ENCODE results near the gene PLCG2.
"Not testable (repeated sequence)": the region's sequence is repeated elsewhere in the genome, so short reads cannot be mapped to it uniquely, and the experiment has no call there.

Gene PLCG2

DNA sequence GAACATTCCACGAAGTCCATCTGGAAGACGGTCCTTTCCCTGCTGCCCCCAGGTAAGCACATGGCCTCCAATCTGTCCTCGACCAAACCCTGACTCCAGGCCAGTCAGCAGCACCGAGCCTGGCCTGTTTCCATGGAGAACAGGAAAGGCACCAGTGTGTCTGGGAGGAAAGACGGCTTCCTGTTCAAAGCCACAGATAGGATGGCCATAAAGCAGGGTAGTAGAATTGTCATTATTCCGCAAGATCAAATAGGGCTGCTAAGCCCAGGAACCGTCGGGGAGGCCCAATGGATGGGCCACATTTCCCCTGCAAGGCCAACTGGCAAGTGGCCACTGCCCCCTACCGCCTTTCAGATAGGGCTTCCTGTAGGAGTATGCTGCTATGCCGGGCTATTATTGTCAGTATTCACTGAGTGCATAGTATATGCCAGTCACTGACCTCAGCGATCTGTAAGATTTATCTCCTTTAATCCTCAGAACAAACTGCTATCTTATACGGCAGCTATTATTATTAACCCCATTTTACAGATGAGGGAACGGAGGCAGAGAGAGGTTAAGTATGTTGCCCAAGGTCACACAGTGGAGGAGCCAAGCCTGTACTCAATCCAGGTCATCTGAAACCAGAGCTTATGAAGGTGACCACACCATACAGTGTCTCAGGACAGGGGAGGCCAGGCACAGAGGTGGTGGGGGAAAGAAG is 23.0 kb upstream of the PLCG2 start:
- no peak for FAIRE-seq

DNA sequence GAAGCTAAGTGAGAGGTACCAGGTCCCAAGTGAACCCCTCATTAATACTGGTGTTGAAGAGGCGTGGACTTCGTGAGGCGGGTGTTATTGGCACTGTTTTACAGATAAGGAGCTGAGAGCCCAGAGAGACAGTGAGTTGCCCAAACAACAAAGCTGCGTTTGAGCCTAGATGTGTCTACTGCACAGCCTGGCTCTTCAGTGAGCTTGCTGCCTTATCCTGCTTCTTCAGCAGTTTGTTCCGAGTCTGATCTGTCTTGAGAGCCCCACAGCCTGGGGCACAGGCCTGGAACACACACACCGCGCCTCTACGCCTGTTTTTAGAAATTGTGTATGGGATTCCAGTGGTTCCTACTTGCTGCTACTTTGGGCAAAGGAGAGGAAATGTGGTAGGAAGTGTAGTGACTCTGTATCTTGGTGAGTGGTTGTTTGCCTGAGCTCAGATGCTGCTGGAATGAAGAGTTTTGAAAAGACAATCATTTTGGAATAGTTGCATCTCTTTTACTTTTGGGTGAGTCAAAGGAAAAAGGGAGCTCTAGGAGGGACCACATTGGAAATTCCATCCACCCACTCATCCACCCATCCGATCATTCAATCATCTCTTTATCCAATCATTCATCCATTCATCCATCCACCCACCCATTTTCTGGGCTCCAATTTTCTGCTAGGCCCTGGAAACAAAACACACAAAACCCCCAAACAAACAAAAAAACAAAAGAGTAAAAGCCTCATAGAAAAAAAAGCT is 22.3 kb upstream of the PLCG2 start:
- FAIRE-seq = no peak

DNA sequence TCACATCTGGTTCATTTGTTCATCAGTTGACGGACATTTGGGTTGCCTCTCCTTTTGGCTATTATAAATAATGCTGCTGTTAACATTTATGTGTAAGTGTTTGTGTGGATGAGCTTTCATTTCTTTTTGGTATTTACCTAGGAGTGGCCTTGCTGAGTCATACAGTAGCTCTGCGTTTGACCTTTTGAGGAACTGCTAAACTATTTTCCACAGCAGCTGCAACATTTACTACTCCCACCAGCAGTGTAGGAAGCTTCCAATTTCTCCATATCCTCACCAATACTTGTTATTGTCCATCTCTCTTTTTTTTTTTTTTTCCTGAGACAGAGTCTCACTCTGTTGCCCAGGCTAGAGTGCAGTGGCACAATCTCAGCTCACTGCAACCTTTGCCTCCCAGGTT is 20.7 kb upstream of the PLCG2 start:
- no peak for FAIRE-seq

DNA sequence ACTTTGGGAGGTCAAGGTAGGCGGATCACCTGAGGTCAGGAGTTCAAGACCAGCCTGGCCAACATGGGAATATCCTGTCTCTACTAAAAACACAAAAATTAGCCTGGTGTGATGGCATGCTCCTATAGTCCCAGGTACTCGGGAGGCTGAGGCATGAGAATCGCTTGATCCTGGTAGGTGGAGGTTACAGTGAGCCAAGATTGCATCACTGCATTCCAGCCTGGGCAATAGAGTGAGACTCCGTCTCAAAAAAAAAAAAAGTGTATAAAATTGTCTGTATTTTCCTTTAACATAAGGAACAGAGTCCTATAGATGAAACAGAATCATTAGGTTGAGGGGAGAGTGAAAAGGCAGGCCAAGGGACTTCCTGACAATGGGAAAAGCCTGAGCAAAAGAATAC is 16.8 kb upstream of the PLCG2 start:
- FAIRE-seq = not testable (repeated sequence)

DNA sequence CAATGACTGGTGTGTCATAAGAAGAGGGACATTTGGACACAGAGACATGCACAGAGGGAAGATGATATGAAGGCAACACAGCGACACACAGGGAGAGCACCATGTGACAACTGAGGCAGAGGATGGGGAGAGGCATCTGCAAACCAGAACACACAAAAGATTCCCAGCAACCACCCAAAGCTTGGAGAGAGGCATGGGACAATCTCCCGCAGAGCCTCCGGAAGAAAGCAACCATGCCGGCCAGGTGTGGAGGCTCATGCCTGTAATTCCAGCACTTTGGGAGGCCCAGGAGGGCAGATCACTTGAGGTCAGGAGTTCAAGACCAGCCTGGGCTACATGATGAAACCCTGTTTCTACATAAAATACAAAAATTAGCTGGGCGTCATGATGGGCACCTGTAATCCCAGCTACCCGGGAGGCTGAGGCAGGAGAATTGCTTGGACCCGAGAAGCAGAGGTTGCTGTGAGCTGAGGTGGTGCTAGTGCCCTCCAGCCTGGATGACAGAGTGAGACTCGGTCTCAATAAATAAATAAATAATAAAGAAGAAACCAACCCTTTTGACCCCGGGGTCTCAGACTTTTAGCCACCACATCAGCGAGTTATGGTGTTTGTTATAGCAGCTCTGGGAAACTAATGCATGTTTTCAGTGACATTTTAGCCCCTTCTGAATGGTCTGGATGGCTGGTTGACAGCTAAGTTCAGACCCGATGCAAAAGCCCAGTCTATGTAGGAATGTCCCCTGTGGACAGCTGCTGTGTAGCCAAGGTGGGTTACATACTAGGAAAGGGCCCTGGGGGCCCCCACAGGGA is 13.8 kb upstream of the PLCG2 start:
- FAIRE-seq = no peak

DNA sequence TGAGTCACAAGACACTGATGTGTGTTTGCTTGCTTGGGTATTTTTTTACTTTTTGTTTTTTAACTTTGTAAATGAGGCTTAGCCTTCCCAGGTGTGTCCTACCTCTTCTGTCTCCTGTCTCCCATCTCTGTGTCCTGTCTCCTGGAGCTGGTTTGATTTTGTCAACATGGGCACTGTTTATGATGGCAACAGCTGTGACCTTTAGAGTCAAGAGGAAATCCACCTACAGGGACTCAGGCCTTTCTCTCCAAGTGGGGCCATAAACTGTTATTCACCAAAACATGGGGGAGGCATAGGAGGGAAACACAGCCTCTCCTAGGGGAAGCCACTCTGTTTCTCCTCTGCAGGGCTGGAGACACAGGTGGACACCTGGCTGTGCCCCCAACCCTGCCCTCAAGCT is 13.1 kb upstream of the PLCG2 start:
- FAIRE-seq = no peak

DNA sequence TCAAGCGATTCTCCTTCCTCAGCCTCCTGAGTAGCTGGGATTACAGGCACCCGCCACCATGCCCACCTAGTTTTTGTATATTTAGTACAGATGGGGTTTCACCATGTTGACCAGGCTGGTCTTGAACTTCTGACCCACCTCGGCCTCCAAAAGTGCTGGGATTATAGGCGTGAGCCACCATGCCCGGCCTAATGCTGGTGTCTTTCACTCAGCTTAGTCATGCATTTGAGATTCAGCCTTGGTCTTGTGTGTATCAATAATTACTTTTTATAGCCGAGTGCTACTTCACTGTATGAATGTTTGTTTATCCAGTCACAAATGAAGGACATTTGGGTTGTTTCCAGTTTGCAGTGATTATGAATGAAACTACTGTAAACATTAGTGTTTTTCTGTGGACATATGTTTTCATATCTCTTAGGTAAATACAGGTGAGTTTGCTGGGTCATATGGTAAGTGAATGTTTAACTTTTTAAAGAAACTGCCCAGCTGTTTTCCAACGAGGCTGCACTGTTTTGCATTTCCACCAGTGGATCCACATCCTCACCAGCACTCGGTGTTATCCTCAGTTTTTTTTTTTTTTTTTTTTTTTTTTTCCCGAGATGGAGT is 11.0 kb upstream of the PLCG2 start:
- no peak for FAIRE-seq

DNA sequence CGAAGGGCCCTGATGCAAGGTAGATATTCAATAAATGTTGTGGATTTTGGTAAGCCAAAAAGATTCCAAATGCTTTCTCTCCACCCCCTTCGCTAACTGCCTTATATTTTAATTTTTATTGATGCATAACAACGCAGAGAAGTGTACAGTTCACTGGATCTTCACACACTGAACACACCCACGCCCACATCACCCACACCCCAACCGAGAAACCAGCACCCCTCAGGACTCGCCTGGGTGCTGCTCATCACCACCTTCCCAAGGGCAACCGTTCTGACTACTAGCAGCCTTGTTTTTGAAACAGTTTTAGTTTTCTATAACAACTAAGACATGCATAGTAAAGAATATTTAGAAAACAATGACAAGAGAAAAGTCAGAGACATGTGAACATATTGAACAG is 9.1 kb upstream of the PLCG2 start:
- no peak for FAIRE-seq

DNA sequence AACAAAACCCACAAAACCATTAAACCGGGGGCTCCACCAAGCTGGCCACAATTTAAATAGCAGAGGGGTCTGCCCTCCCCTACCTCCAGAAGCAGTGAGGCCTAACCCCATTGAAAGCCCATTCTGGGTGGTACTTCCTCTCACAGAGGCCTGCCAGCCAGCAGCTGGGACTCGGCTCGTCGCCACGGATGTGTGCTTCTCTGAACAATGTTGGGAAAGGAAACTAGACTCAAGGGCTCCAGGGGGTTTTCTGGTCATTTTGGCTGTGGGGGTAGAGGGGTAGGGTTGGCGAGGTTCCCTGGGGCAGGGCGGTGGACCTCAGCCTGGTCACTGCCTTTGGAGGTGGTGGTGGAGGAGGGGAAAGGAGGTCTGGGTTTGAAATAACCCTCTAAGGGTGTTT is 4.7 kb upstream of the PLCG2 start:
- no peak for FAIRE-seq

DNA sequence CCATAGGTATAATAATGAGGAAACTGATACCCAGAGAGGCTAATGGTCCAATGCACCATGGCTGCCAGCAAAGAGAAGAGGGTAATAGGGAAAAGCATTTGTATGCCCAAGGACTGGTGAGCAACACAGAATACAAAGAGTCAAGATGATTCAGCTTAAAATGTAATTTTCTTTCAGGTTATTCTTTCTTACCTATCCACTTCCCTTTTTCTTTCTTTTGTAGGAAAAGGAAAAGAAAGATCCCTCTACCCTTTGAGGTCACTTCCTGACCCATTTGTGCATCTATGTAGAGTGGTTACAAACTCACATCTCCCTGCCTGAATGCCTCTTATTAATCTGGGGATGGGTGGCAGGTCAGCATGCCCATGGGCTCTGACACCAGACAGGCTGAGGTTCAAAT is 3.5 kb upstream of the PLCG2 start:
- no peak for FAIRE-seq

DNA sequence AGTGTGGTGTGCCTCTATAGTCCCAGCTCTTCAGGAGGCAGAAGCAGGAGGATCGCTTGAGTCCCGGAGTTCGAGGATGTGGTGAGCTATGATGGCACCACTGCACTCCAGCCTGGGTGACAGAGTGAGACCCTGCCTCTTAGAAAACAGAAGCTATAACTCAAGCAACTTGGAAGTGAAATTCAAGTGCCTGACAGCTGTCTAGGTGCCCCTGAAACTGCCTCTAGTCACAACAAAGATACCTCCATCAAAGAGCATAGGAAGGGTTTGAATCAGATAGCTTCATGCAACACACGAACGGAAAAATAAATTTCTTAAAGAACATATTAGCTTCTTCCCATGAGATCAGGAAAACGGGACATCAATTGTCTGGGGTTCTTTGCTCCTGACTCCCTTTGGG is 860 bp upstream of the PLCG2 start:
- FAIRE-seq = no peak

DNA sequence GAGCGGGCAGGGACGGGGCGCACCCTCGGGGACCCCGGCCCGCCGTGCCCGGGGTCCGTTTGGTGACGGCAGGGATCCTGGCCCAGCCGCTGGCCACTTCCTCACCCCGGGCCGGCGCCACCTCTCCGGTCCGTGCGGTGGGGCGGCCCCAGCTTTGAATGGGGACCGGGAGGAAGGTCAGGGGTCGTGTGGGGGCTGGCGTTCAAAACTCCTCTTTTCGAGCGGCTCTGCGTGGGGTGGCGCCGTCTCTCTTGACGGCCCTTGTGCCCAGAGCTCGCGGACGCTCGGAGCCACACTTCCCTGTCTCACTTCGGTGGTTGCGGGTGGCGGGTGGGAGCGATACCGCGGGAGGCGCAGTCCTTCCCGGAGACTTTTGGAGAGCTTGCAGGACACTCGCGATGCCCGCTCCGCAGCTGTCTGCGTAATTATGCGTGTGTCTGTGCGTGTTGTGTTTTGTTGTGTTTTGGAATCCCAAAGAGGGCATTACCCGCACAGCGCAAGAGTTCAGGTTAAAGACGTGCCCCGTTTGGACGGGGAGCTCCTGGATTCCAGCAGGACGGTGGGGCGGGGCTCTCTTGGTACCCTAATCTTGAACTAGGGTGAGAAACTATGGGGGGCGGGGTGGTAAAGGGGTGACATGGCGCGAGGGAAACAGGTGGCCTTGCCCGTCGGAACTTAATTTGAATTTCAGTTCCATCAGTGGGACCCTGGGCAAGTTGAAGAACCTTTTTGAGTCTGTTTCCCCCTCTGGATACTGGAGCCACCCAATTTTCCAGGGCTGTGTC is 637 bp downstream of the PLCG2 start:
- no peak for FAIRE-seq

DNA sequence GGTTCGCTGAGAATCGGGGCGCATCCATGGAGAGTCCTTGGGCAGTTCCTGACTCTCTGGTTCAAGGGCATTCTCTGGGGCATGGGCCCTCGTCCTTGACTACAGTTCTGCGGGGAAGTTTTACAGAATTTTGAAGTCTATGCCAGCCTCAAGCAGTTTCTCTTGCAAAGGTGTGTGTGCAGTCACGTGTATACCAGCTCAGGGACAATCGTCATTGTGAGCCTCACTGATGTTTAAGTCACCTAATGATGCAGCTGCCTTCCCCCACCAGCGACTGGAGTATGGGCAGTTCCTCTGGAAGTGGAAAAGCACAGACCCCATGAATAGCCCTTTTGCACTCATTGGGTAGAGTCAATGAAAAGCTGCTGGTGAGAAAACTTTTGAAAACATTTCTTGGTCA is 1.3 kb downstream of the PLCG2 start:
- FAIRE-seq = no peak

DNA sequence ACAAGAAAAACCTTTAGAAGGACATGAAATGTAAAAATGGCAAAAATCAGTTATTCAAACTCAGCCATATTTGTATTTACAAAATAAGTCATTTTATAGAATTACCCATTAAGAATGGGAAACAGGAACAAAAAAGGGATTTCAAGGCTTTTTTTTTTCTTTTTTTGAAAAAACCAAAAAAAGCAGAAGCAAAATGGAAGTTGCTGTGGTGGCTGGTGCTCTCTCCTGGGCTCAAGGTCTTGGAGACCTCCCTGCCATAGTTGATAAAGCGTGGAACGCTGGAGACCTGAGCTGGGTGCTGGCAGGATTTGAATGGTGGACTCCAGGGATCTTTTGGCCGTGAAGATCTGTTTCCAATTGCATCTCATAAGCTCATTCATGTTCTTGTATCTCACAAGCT is 3.1 kb downstream of the PLCG2 start:
- FAIRE-seq = no peak

DNA sequence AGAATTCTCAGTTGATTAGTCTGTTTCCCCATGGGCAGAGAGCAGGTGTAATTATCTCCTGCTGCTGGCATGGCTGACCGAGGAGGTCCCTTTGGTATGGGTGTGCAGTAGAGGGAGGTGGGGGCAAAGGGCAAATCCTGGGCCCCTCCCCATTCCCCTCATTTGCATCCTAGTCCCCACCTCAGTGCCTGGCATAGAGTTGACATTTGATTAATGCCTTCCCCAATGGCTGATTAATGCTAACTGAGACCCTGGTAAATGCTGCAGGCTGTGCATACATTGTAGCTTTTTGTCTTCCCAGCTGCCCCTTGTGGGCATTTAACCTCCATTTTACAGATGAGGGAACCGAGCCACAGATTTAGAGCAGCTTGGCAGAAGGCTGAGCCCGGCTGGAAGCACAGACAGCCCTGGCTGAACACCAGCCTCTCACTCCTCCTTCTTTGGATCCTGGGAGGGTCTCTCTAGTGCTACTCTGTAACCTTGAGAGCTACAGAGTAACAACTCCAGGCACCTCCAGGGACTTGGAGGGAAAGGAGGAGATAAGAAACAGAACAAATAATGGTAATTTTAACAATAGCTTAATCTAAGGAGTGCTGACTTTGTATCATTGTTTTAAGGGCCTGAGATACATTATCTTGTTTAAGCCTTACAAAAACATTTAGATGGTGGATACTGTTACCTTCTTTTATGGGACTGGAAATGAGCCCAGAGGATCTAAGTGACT is 5.1 kb downstream of the PLCG2 start:
- FAIRE-seq = no peak

DNA sequence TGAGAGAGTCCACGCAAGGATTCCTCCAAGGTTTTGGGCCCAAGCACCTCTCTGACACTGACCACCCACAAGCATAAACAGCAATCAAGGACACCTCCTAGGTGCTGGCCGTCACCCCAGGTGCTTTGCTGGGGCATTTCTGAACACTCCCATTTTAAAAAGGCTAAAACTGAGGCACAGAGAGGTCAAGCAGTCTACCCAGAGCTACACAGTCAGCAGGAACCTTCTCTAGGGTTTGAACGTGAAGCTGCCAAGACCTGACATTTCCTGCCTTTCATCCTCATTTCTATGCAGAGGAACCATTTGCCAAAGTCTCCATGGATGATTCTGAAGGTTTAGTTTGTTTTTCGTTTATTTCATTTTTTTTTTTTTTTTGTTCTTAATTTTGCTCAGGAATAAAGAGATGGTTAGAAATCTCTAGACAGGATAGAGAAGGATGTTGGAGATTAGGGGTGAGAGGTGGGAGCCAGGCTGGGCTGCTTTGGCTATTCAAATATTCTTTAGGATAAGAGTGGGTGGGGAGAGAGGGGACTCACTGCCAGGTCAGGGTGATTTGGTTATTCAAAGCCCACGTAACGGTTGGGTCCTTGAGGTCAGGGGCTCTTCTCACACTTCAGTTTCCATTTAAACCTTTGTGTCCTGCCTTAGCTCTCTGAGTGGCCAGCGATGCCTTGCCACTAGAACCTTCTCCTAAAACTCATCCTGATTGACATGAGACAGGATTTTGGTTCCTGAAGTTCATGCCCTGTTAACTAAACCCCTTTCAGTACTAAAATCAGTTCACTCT is 6.2 kb downstream of the PLCG2 start:
- no peak for FAIRE-seq

DNA sequence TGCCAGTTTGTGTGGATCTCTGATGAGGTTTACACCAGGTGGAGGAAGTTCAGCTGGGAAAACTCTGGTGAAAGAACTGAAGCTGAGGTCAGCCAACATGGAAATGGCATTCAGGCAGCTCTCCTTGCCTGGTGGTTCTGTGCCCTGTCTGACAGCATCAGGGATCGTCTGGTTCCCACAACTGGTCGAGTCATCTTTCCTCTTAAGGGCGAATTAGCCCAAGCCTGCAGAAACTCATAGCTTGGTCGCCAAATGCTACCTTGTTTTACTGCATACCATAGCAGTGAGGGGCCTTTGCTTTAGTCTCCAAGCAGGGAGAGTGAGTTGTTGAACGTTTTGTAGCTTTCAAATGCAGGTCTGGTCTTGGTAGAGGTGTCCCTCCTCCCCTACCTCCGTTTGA is 7.2 kb downstream of the PLCG2 start:
- no peak for FAIRE-seq

DNA sequence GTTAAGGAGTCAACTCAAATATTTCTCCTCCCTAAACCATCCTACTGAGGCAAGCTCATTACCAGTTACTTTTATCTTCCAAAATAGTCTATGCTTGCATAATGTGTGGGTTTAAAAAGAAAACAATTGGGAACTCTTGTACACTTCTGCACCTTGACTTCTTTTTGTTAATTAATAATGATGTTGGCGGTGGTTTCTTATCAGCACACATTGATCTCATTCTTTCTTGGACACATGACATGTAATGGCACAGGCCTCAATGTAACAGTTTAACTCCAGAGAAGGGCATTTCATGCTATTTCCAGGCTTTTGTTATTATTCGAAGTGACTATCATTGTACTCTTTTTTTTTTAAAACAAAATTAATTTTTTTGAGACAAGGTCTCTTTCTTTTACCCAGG is 7.8 kb downstream of the PLCG2 start:
- no peak for FAIRE-seq

DNA sequence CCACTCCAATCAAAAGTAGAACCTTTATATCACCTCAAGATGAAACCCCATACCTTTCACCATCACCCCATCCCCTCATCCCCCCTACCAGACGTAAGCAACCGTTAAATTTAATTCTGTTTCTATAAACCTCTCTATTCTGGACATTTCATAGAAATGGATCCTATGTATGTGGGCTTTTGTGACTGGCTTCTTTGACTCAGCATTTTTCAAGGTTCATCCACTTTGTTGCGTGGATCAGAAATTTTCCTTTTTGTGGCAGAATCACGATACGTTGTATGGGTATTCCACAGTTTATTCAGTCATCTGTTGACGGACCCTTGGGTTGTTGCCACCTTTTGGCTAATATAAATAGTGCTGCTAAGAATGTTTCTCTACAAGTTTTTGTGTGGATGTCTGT is 8.6 kb downstream of the PLCG2 start:
- no peak for FAIRE-seq

DNA sequence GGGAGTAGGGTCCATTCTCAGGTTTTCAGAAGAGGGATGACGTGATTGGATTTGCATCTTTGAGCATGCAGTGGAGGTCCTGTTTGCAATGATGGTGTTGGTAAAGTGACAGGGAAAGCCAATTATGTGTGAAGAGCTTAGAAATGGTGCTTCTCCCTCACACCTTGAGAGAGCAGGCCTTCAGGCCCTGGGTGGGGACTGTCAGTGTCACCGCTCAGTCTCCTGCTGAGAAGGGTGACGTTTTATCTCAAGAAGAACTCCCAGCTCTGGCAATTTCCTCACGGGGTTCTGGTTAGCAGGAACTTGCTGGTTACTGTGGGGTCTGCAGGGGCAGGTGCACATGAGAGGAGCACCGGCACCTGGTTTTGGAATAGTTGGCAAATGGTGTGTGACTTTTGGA is 11.2 kb downstream of the PLCG2 start:
- FAIRE-seq = no peak

DNA sequence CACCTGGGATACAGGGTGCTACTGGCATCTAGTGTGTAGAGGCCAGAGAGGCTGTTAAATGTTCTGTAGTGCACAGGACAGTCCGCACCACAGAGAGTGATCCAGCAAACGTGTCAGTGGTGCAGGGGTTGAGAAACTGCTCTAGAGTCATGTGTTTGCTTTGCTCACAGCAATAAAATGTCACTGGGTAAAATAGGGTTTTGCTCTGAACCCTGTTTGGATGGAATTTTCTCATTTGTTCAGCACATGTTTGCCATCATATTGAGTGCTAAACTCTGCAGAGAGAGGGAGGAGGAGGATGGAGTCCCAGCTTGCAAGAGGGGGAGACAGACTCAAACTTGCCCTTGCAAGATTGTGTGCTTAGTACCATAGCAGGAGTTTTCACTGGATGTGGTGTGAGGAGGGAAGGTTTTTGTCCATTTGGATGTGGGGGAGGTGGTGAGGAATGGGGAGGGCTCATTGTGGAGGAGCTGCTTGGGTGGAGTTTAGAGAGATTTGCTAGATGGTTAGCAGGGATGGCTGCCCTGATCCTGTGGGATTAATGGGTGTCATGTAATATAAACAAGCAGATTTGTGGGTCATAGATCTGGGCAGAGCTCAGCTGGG is 11.8 kb downstream of the PLCG2 start:
- no peak for FAIRE-seq

Measured in G401.6 (cell line).